Renal cortical epithelial cell (primary cell): ENCODE results near the gene SPRR2A. TPM values are rescaled to one million over a fixed set of nuclear protein-coding genes. Genes with fewer than 3 reads are reported as not detected.
"Not testable (repeated sequence)": the region's sequence is repeated elsewhere in the genome, so short reads cannot be mapped to it uniquely, and the experiment has no call there.

Experiments
- DNase-seq: peaks from one replicate; pipeline ENCODE4 v3.0.0-alpha.2; 2011; ENCODE audit warnings: low read depth
- total RNA-seq: library from RNA; depleted of rRNA; stranded (reverse); fragments of >200 nt; gene quantifications from 2 replicates; pipeline ENCODE4 v1.2.3, GENCODE V29; 2014

The SPRR2A gene
- total RNA-seq: not detected in 2 replicates

GRCh38 chr1:153057375-153057774, at the start of gene SPRR2A:
Gene SPRR2A (minus strand): TSS chr1:153057512. CDS start chr1:153056735, 777 bp downstream.
- no peak for DNase-seq

GRCh38 chr1:153100245-153100644, 42.9 kb upstream of the SPRR2A start:
- peak; percentile 66 for DNase-seq

- DNase-seq: no peak
Measured at GRCh38 chr1:153099461-153100045, 42.2 kb upstream of the SPRR2A start.

- DNase-seq: no peak
Measured at GRCh38 chr1:153095764-153096163, 38.5 kb upstream of the SPRR2A start.

- DNase-seq: no peak
Measured at GRCh38 chr1:153094426-153094825, 37.1 kb upstream of the SPRR2A start, which contains the start of gene SPRR2E. Gene SPRR2E (minus strand): TSS chr1:153094526. CDS start chr1:153093751, 775 bp downstream.

- no peak for DNase-seq
Measured at GRCh38 chr1:153087652-153088051, 30.3 kb upstream of the SPRR2A start.

- no peak for DNase-seq
Measured at GRCh38 chr1:153081736-153082135, 24.4 kb upstream of the SPRR2A start.

GRCh38 chr1:153072806-153073726, 15.8 kb upstream of the SPRR2A start:
- no peak for DNase-seq

GRCh38 chr1:153071511-153071910, 14.2 kb upstream of the SPRR2A start, which contains the start of gene SPRR2B:
Gene SPRR2B (minus strand): TSS chr1:153071611. CDS start chr1:153070839, 772 bp downstream.
- DNase-seq: no peak

- no peak for DNase-seq
Measured at GRCh38 chr1:153070243-153070642, 12.9 kb upstream of the SPRR2A start.

- DNase-seq: peak; percentile 37
Measured at GRCh38 chr1:153058826-153059784, 1.8 kb upstream of the SPRR2A start.

GRCh38 chr1:153058154-153058553, 842 bp upstream of the SPRR2A start:
- DNase-seq: no peak

GRCh38 chr1:153056111-153056510, 1.2 kb downstream of the SPRR2A start:
- not testable (repeated sequence) for DNase-seq

- DNase-seq: no peak
Measured at GRCh38 chr1:153049211-153049610, 8.1 kb downstream of the SPRR2A start.

GRCh38 chr1:153040950-153041631, 16.2 kb downstream of the SPRR2A start, which contains the start of gene SPRR2D:
Gene SPRR2D (minus strand): TSS chr1:153041120. CDS start chr1:153040346, 774 bp downstream.
- DNase-seq: no peak

GRCh38 chr1:153035211-153035610, 22.1 kb downstream of the SPRR2A start:
- no peak for DNase-seq

GRCh38 chr1:153032677-153033308, 24.5 kb downstream of the SPRR2A start:
- DNase-seq: peak; percentile 78

- no peak for DNase-seq
Measured at GRCh38 chr1:153032073-153032472, 25.2 kb downstream of the SPRR2A start.

- peak; percentile 16 for DNase-seq
Measured at GRCh38 chr1:153030895-153031294, 26.4 kb downstream of the SPRR2A start, which contains the start of gene SPRR1B. Gene SPRR1B (plus strand): TSS chr1:153031203. CDS start chr1:153032346, 1,143 bp downstream.

- no peak for DNase-seq
Measured at GRCh38 chr1:153028766-153029165, 28.5 kb downstream of the SPRR2A start.
